Sciatic nerve (tissue), 2 donors: ENCODE data around the gene ROMO1. TPM values are rescaled to one million over a fixed set of nuclear protein-coding genes. Genes with fewer than 3 reads are reported as not detected.
"Not testable (repeated sequence)": the region's sequence is repeated elsewhere in the genome, so short reads cannot be mapped to it uniquely, and the experiment has no call there.

Experiments used
- ATAC-seq: fragments of 200-7000 bp; cut with Tn5 transposase; one replicate; pipeline ENCODE4 v1.9.1; 2020; ENCODE audit warnings: mild to moderate bottlenecking, moderate library complexity
- DNase-seq: peaks from one replicate; pipeline ENCODE4 v3.0.0-alpha.2; 2020; ENCODE audit warnings: low spot score
- intact Hi-C: fragments of 100-400 bp; cut with DNase I; formaldehyde crosslinking; loops from one replicate; pipeline ENCODE4 v1.14.2; 2022
- total RNA-seq: library from RNA; stranded (reverse); fragmentation: NEBNext Ultra II Directional; extraction: Animal tissue kit (Norgen Biotek cat#: 25700); gene quantifications from one replicate; pipeline ENCODE4 v1.2.1, GENCODE V29; 2021
- donor health status: DM: no; HTN: no; CAD: no.
- donor health status: DM: no; HTN: no; CAD: no.

ROMO1 gene
- total RNA-seq, 1 donor from 2014 or later, result 63.8 TPM

DNA sequence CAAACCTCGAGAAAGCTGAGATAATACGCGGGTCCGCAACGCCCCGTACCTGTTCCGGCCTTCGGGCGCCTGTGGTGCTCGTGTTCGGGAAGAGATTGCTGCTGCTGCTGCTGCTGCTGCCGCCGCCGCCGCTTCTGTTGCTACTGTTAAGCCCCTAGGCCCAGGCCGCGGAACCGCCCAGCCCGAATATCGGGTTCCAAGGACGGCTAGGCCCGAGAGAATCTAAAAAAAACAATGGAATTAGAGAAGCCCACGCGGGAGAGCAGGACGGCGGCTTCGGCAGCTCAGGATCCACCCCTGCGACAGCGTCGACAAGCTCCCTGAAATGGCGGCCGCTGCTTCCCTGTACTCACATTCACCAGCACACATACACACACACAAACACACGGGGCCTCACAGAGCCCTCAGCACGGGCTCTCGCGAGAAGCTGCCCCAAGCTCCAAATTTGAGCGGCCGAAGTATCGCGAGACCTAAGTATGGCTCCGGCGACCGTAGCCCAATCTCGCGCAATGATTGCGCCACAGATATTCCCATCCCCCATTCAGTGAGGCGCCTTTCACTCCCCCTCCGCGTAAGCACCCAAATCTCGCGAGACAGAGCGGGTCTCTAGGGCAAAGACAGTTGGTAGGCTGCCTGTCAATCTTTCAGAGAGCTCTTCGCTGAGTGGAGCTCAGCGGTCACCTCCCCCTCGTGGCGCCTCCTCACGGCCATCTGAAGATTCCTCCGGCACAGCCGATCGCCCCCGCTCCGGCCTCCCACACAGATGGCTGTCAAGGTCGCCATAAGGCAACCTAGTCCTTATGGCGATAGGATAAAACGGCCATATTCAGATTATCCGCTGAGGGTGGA, 42.9 kb downstream of the ROMO1 start, which contains the start of gene RBM39:
RBM39 (minus strand) TSS at position 369 of the 849 bp plus-strand sequence. CDS start 1,386 bp downstream, outside the sequence.
- ATAC-seq, result peak; percentile 98
- intact Hi-C loops, result no loop called here

DNA sequence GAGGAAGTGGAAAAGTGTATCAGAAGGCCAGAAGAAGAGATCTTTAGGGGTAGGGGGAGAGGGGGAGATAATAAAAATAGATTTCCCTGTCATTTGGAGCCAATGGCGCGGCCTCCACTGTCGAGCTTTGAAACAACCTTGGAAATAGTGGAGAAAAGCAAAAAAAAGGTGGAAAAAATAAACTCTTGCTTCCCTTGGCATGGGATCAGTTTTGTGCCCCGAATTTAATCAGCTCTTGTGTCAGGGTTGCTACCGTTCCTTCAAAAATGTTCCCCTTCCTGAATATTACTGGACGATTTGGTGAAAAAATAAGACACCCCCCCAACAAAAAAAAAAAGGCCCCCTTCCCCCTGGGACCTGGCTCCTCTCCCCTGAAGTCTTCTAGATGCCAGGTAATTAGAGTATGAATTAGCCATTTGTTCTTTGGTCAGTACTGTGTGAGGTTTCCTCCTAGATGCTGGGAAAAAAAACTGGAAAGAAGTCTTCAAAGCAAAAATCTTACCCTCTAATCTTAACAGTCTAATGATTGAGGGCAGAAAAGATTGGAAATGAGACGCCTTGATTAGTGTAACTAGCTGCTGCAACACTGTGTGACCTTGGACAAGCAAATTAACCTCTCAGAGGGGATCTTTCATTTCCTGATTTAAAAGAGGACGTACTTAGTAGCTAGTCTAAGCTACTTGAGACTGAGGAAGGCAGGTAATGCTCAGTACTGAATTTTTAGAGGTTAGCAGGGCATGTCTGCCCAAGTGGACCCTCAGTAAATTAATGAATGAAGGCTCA, 43.7 kb downstream of the ROMO1 start:
- ATAC-seq, result no peak

More for the DNA sequence above, 42.9 kb downstream of the ROMO1 start, which contains the start of gene RBM39:
- DNase-seq, result peak; percentile 100

DNA sequence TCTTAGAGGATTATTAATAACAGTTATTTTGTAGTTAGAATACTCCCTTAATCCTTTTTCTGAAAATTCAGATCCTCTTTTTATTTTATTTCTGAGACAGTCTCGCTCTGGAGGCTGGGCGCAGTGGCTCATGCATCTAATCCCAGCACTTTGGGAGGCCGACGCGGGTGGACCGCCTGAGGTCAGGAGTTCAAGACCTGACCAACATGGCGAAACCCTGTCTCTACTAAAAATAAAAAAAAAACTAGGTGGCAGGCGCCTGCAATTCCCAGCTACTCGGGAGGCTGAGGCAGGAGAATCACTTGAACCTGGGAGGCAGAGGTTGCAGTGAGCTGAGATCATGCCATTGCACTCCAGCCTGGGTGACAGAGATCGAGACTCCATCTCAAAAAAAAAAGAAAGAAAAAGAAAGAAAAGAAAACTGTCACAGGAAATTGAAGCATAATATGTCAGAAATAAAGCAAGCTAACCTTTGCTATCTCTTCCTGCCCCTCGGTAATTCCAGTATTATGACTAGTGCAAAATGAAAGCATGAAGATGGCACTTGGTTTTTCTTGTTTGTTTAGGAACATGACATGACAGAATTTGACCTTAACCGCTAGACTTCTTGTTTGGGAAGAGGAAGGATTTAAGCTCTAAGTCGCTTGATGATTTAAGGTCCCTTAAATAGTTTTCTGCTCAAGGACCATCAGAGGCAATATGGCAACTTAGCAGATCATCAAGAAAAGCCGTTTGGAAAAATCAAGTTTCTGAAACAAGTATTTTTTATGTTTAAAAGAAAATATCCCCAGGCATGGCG, 44.7 kb downstream of the ROMO1 start:
- intact Hi-C loops, result no loop called here
- DNase-seq, result no peak

More for the DNA sequence above, 43.7 kb downstream of the ROMO1 start:
- DNase-seq, result no peak
- intact Hi-C loops, result no loop called here

DNA sequence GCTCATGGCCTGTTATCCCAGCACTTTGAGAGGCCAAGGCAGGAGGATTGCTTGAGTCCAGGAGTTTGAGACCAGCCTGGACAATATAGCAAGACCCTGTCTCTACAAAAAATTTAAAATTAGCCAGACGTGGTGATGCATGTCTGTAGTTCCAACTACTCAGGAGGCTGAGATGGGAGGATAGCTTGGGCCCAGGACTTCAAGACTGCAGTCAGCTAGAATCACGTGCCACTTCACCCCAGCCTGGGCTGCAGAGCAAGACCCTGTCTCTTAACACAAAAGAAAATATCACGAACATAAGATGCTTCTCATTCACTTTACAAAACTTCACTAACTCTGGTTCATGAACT, 45.3 kb downstream of the ROMO1 start:
- intact Hi-C loops, DNase-seq, ATAC-seq: not testable (repeated sequence)

More for the DNA sequence above, 44.7 kb downstream of the ROMO1 start:
- no peak for ATAC-seq

Other genes starting within 250 kb of the ROMO1 start
- 39.1 TPM for gene CEP250, start 243.8 kb upstream of the ROMO1 start, total RNA-seq
- gene C20orf173, start 169.8 kb upstream of the ROMO1 start, total RNA-seq, result not detected
- 143 TPM for gene ERGIC3, start 157.3 kb upstream of the ROMO1 start, total RNA-seq
- 4.5 TPM for gene SPAG4, start 83.6 kb upstream of the ROMO1 start, total RNA-seq
- gene CPNE1, start 34.5 kb upstream of the ROMO1 start, total RNA-seq, result 167 TPM
- gene RBM12, start 34.5 kb upstream of the ROMO1 start, total RNA-seq, result 77.7 TPM
- 26.7 TPM for gene NFS1, start 53 bp upstream of the ROMO1 start, total RNA-seq
- gene RBM39, start 42.9 kb downstream of the ROMO1 start, total RNA-seq, result 438 TPM
- gene PHF20, start 72.6 kb downstream of the ROMO1 start, total RNA-seq, result 74.2 TPM